Esophagus muscularis mucosa (tissue), 4 donors: ENCODE measurements around the gene C12orf57. TPM values are rescaled to one million over a fixed set of nuclear protein-coding genes. Genes with fewer than 3 reads are reported as not detected.

Experiments
- DNase-seq: peaks from one replicate; pipeline ENCODE4 v3.0.0-alpha.2; 2017; ENCODE audit errors: extremely low spot score
- H3K27ac ChIP-seq, 4 donors: fragments of 200-600 bp; sonication (generic); replicated peaks in 1 of 4; 1 replicate in 3 of 4; 2 replicates in 1 of 4; pipeline ENCODE4 v1.5.1; 2016 to 2019; ENCODE audit warnings: mild to moderate bottlenecking in 1 of 4
- H3K27me3 ChIP-seq, 4 donors: fragments of 200-600 bp; sonication (generic); one replicate each; pipeline versions ENCODE4 v1.5.1 to v1.6.0; 2016 to 2019
- H3K36me3 ChIP-seq, 4 donors: fragments of 200-600 bp; sonication (generic); one replicate each; pipeline ENCODE4 v1.5.1; 2016 to 2019
- H3K4me1 ChIP-seq, 4 donors: fragments of 200-600 bp; sonication (generic); one replicate each; pipeline ENCODE4 v1.5.1; 2016 to 2019
- H3K4me3 ChIP-seq, 4 donors: fragments of 200-600 bp; sonication (generic); 1 replicate in 2 of 4; 2 replicates in 2 of 4; pipeline ENCODE4 v1.5.1; 2016 to 2019; ENCODE audit warnings: mild to moderate bottlenecking in 4 of 4, moderate library complexity in 1 of 4
- H3K9me3 ChIP-seq, 4 donors: fragments of 200-600 bp; sonication (generic); 1 replicate in 3 of 4; 2 replicates in 1 of 4; pipeline ENCODE4 v1.5.1; 2016 to 2019
- CTCF ChIP-seq, 3 experiments: fragments of 200-600 bp in 2 of 3; fragments of 450-650 bp in 1 of 3; sonication (generic) in 2 of 3; IDR thresholded peaks; one replicate each; pipeline ENCODE4 v1.5.1; 2017 to 2019; ENCODE audit warnings: antibody characterized with exemption in 3 of 3, mild to moderate bottlenecking in 2 of 3, moderate library complexity in 1 of 3
- EP300 ChIP-seq: sonication (generic); formaldehyde crosslinking; IDR thresholded peaks from one replicate; pipeline ENCODE4 v1.6.1; 2017; ENCODE audit warnings: antibody characterized with exemption
- POLR2A ChIP-seq: fragments of 450-650 bp; IDR thresholded peaks from one replicate; pipeline ENCODE4 v1.6.1; 2017; ENCODE audit warnings: antibody characterized with exemption, moderate library complexity, mild to moderate bottlenecking, low read depth
- POLR2AphosphoS5 ChIP-seq, 2 donors: sonication (generic); formaldehyde crosslinking; IDR thresholded peaks; one replicate each; pipeline ENCODE4 v1.6.1; 2017; ENCODE audit warnings: antibody characterized with exemption in 2 of 2
- WGBS: methylation state at CpG from one replicate; pipeline ENCODE4 v1.1.5; 2018; 5-methylcytosine and 5-hydroxymethylcytosine counted together
- intact Hi-C: fragments of 100-400 bp; cut with DNase I; formaldehyde crosslinking; loops from one replicate; pipeline ENCODE4 v1.15.1; 2023
- small RNA-seq, 3 donors: library from RNA; depleted of rRNA; stranded (forward); fragments of <200 nt; gene quantifications; one replicate each; pipeline ENCODE3, GENCODE V24; 2016
- total RNA-seq, 4 donors: library from RNA; depleted of rRNA; stranded (reverse); fragments of >200 nt; gene quantifications; one replicate each; pipeline versions ENCODE4 v1.1.0 to v1.2.1, GENCODE V29; 2016

Gene C12orf57
- total RNA-seq, 4 donors from 2014 or later, result 307 to 437 (median 325) TPM

DNA sequence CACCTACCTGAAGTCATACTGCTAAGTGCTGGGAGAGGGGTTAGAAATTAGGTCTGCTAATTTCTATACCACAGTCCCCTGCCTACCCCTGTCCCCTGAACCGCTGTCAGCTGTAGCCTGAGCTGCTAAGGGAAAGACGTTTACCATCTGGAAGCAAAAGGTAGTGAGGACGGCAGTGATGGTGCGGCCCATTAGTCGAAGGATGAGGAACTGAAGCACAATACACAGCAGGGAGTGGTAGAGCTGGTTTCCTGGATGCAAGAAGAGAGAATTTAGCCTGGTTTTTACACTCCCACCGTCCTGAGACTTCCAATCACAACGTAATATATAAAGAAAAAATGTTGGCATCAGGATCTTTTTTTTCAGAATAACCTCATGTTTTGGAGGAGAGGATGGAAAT, 38.7 kb downstream of the C12orf57 start:
- no peaks in the 10 kb centered on the region for H3K9me3 ChIP-seq
- intact Hi-C loops, result no loop called here
- no peak overlapping the region for H3K4me3 ChIP-seq
- H3K4me1 ChIP-seq, result peaks cover 0 to 8% (median 3%) of the 10 kb centered on the region in 4 donors
- H3K27ac ChIP-seq, result no peak overlapping the region
- DNase-seq, result no peak
- peaks cover 4 to 86% (median 64%) of the 10 kb centered on the region in 4 donors for H3K36me3 ChIP-seq
- 90% methylated on average over 7 of the region's 7 CpGs for WGBS
- H3K27me3 ChIP-seq, result no peaks in the 10 kb centered on the region
- no peak for TF ChIP-seq POLR2A
- no peak for TF ChIP-seq POLR2AphosphoS5 (IDR thresholded peaks at IDR 0.05)
- no peak for TF ChIP-seq CTCF (IDR thresholded peaks at IDR 0.05)
- no peak for TF ChIP-seq EP300

DNA sequence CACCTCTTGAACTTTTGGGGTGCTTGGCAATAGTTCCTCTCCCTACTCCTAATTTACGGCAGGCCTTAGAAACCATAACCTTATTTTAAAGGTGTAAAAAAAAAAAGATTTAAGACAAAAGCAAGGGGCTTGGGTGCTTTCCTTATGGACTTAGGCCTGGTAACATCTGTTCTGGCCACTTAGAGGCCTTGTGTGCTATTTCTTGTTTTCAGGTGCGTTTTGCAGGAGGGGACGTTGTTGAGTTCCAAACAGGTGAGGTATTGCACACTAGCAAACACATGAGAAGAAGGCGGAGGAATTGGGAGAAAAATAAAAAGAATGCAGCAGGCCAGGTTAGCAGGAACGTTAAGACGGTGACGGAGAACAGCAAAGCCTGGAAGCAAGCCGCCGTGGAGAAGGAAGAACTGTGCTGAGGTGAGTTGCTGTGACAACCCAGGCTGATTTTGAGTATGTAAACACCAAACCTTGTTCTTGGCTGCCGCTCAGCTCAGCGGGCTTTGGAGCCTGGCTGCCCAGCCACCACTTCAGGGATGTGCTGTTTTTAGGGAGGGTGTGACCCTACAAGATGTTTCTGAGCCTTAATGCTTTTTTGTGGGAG, 44.2 kb downstream of the C12orf57 start:
- Histone ChIP-seq H3K36me3 (peaks cover 0 to 53% (median 20%) of the 10 kb centered on the region in 4 donors), H3K27ac (peak overlapping the region; percentile 75 to 81 (median 76)), H3K27me3 (no peaks in the 10 kb centered on the region), H3K4me1 (peaks cover 3 to 20% (median 16%) of the 10 kb centered on the region in 4 donors), H3K9me3 (no peaks in the 10 kb centered on the region), H3K4me3 (peak overlapping the region in 2 of 4 donors; percentile 1 to 10)
- TF ChIP-seq EP300 (no peak), POLR2AphosphoS5 (IDR thresholded peaks at IDR 0.05) (peak; percentile 45 to 63)
- WGBS, result 66% methylated on average over 11 of the region's 11 CpGs
- intact Hi-C loops, result no loop called here
- DNase-seq, result no peak

Small RNA genes within 50 kb of the gene (small RNA-seq; reads per million reads assigned to genes)
- gene MIR141 (0.37 to 1.2 (median 0.84) reads per million in 3 donors), gene MIR200C (0.17 to 0.74 (median 0.68) reads per million in 3 donors), gene RNU7-1 (0 reads per million in 3 donors), gene SCARNA12 (0 to 0.25 (median 0.17) reads per million in 3 donors)

Other genes with a start within 250 kb of the C12orf57 start
- gene PIANP, start 243.2 kb upstream of the C12orf57 start, total RNA-seq, result 1 to 10 TPM in 1 of 4 donors, under 1 TPM in 3; 0.42 to 1.8 (median 0.60) TPM
- 10 to 100 TPM; 51.9 to 71.8 (median 63.0) TPM for gene COPS7A, start 220.0 kb upstream of the C12orf57 start, total RNA-seq
- gene MLF2, start 190.9 kb upstream of the C12orf57 start, total RNA-seq, result 100 to 1,000 TPM; 169 to 247 (median 214) TPM
- 100 to 1,000 TPM; 256 to 419 (median 338) TPM for gene PTMS, start 177.7 kb upstream of the C12orf57 start, total RNA-seq
- gene LAG3, start 171.5 kb upstream of the C12orf57 start, total RNA-seq, result 1 to 10 TPM; 1.7 to 4.0 (median 2.9) TPM
- gene CD4, start 154.5 kb upstream of the C12orf57 start, total RNA-seq, result 10 to 100 TPM in 2 of 4 donors, 1 to 10 TPM in 2; 6.6 to 16.2 (median 10.1) TPM
- gene GPR162, start 122.2 kb upstream of the C12orf57 start, total RNA-seq, result 10 to 100 TPM in 2 of 4 donors, 1 to 10 TPM in 2; 3.7 to 12.1 (median 10.0) TPM
- gene P3H3, start 115.6 kb upstream of the C12orf57 start, total RNA-seq, result 10 to 100 TPM; 16.4 to 30.7 (median 26.8) TPM
- gene GNB3, start 103.1 kb upstream of the C12orf57 start, total RNA-seq, result 1 to 10 TPM in 1 of 4 donors, under 1 TPM in 3; 0.39 to 1.7 (median 0.46) TPM
- 1 to 10 TPM; 1.2 to 2.9 (median 1.5) TPM for gene CDCA3, start 92.7 kb upstream of the C12orf57 start, total RNA-seq
- gene USP5, start 91.9 kb upstream of the C12orf57 start, total RNA-seq, result 10 to 100 TPM; 49.8 to 68.7 (median 58.4) TPM
- 100 to 1,000 TPM; 288 to 372 (median 355) TPM for gene TPI1, start 76.5 kb upstream of the C12orf57 start, total RNA-seq
- 10 to 100 TPM in 2 of 4 donors, 1 to 10 TPM in 2; 4.2 to 10.8 (median 8.5) TPM for gene SPSB2, start 70.7 kb upstream of the C12orf57 start, total RNA-seq
- gene LRRC23, start 39.2 kb upstream of the C12orf57 start, total RNA-seq, result 10 to 100 TPM in 2 of 4 donors, 1 to 10 TPM in 2; 8.3 to 12.9 (median 11.0) TPM
- 10 to 100 TPM; 28.7 to 49.7 (median 40.0) TPM for gene ENO2, start 29.4 kb upstream of the C12orf57 start, total RNA-seq
- gene ATN1, start 16.1 kb upstream of the C12orf57 start, total RNA-seq, result 100 to 1,000 TPM in 2 of 4 donors, 10 to 100 TPM in 2; 72.2 to 163 (median 92.4) TPM
- gene RNU7-1, start 206 bp upstream of the C12orf57 start, total RNA-seq, result not detected
- 10 to 100 TPM in 3 of 4 donors, 1 to 10 TPM in 1; 9.1 to 16.9 (median 13.3) TPM for gene PTPN6, start 7.3 kb downstream of the C12orf57 start, total RNA-seq
- gene PHB2, start 26.6 kb downstream of the C12orf57 start, total RNA-seq, result 100 to 1,000 TPM; 194 to 265 (median 233) TPM
- 10 to 100 TPM; 20.8 to 35.1 (median 26.3) TPM for gene EMG1, start 26.9 kb downstream of the C12orf57 start, total RNA-seq
- gene LPCAT3, start 74.5 kb downstream of the C12orf57 start, total RNA-seq, result 10 to 100 TPM; 21.6 to 33.3 (median 26.2) TPM
- gene C1S, start 116.7 kb downstream of the C12orf57 start, total RNA-seq, result 100 to 1,000 TPM; 454 to 549 (median 512) TPM
- 100 to 1,000 TPM; 324 to 603 (median 572) TPM for gene C1R, start 148.4 kb downstream of the C12orf57 start, total RNA-seq
- gene C1RL, start 165.2 kb downstream of the C12orf57 start, total RNA-seq, result 100 to 1,000 TPM in 1 of 4 donors, 10 to 100 TPM in 3; 64.8 to 159 (median 88.2) TPM
- 1 to 10 TPM in 2 of 4 donors, under 1 TPM in 2; 0.46 to 5.0 (median 0.91) TPM for gene RBP5, start 184.9 kb downstream of the C12orf57 start, total RNA-seq
- 10 to 100 TPM in 3 of 4 donors, 1 to 10 TPM in 1; 9.6 to 25.6 (median 19.3) TPM for gene CLSTN3, start 186.3 kb downstream of the C12orf57 start, total RNA-seq
- 10 to 100 TPM; 32.8 to 53.5 (median 38.4) TPM for gene PEX5, start 245.7 kb downstream of the C12orf57 start, total RNA-seq